IMR-90 (cell line): ENCODE data around the gene NIPAL3. TPM values are rescaled to one million over a fixed set of nuclear protein-coding genes. Genes with fewer than 3 reads are reported as not detected.
A peak's percentile ranks its signal among the peaks of the same experiment; 100 is the strongest.

Source experiments
- ATAC-seq: fragments of 200-7000 bp; cut with Tn5 transposase; 2 replicates; pipeline ENCODE4 v1.9.1; 2020; ENCODE audit warnings: low read depth, mild to moderate bottlenecking, moderate library complexity
- BruUV-seq: library from RNA; stranded (reverse); fragments of 400-500 nt; replicated peaks from 2 replicates; lab custom pipeline; 2021; lab: Mats Ljungman, UMichigan
- CTCF ChIA-PET: fragments of 300-600 bp; formaldehyde crosslinking; extraction: SDS; loops from one replicate; lab custom pipeline; 2021; ENCODE audit warnings: antibody characterized with exemption; lab: Yijun Ruan, JAX
- POLR2A ChIA-PET: fragments of 300-600 bp; sonication (Branson Sonifier 250); formaldehyde crosslinking; loops from one replicate; lab custom pipeline; 2022; ENCODE audit warnings: antibody characterized with exemption; ENCODE audit not compliant: unreplicated experiment; lab: Charles Lee
- DNase-seq: peaks from one replicate; pipeline ENCODE4 v3.0.0; 2013
- H2AFZ ChIP-seq: replicated peaks from 2 replicates; pipeline ENCODE3; 2013; ENCODE audit warnings: low read length, mild to moderate bottlenecking; ENCODE audit not compliant: poor library complexity
- H2AK5ac ChIP-seq: 2 replicates; pipeline ENCODE4 v1.6.1; 2013; ENCODE audit warnings: low read depth, low read length, inconsistent platforms
- H2AK9ac ChIP-seq: replicated peaks from 2 replicates; pipeline ENCODE3; 2013; ENCODE audit warnings: mild to moderate bottlenecking, low read depth, low read length, moderate library complexity; ENCODE audit not compliant: poor library complexity
- H2BK120ac ChIP-seq: 2 replicates; pipeline ENCODE4 v1.6.1; 2013; ENCODE audit warnings: low read depth, low read length, inconsistent platforms
- H2BK15ac ChIP-seq: 3 replicates; pipeline ENCODE4 v1.6.1; 2013; ENCODE audit warnings: low read depth, low read length, inconsistent platforms
- H2BK20ac ChIP-seq: 2 replicates; pipeline ENCODE4 v1.6.1; 2013; ENCODE audit warnings: low read depth, mild to moderate bottlenecking, inconsistent platforms, low read length, moderate library complexity
- H2BK5ac ChIP-seq: 2 replicates; pipeline ENCODE4 v1.6.1; 2013; ENCODE audit warnings: mild to moderate bottlenecking, low read depth, low read length, inconsistent platforms; ENCODE audit not compliant: poor library complexity, severe bottlenecking
- H3K14ac ChIP-seq: replicated peaks from 2 replicates; pipeline ENCODE4 v1.6.1; 2013; ENCODE audit warnings: low read depth, low read length, inconsistent platforms
- H3K18ac ChIP-seq: 2 replicates; pipeline ENCODE4 v1.6.1; 2013; ENCODE audit warnings: low read depth, low read length, control low read depth
- H3K23ac ChIP-seq: 2 replicates; pipeline ENCODE4 v1.6.1; 2013; ENCODE audit warnings: low read depth, low read length, inconsistent platforms
- H3K27ac ChIP-seq: 2 replicates; pipeline ENCODE4 v1.5.1; 2013; ENCODE audit warnings: mild to moderate bottlenecking, control low read depth, low read length; ENCODE audit not compliant: insufficient read depth
- H3K27me3 ChIP-seq: 2 replicates; pipeline ENCODE4 v1.6.1; 2013; ENCODE audit warnings: low read length; ENCODE audit not compliant: control insufficient read depth, insufficient read depth
- H3K36me3 ChIP-seq: 2 replicates; pipeline ENCODE4 v1.6.1; 2013; ENCODE audit warnings: low read length, mixed read lengths; ENCODE audit not compliant: control insufficient read depth, insufficient read depth
- H3K4ac ChIP-seq: 2 replicates; pipeline ENCODE4 v1.6.1; 2013; ENCODE audit warnings: low read depth, low read length, inconsistent platforms
- H3K4me1 ChIP-seq: 2 replicates; pipeline ENCODE4 v1.6.1; 2013; ENCODE audit warnings: low read length, mixed read lengths; ENCODE audit not compliant: control insufficient read depth, insufficient read depth
- H3K4me2 ChIP-seq: 2 replicates; pipeline ENCODE4 v1.6.1; 2013; ENCODE audit warnings: low read depth, mild to moderate bottlenecking, control low read depth, low read length, moderate library complexity
- H3K4me3 ChIP-seq: 2 replicates; pipeline ENCODE4 v1.5.1; 2013; ENCODE audit warnings: low read depth, mild to moderate bottlenecking, control low read depth, low read length, moderate library complexity; ENCODE audit not compliant: insufficient read depth
- H3K56ac ChIP-seq: 2 replicates; pipeline ENCODE4 v1.6.1; 2013; ENCODE audit warnings: low read length, inconsistent platforms; ENCODE audit not compliant: insufficient read depth; ENCODE audit errors: extremely low read depth
- H3K79me1 ChIP-seq, 2 experiments: 2 replicates each; pipeline ENCODE4 v1.6.1; 2013; ENCODE audit warnings: low read length in 2 of 2, inconsistent platforms in 1 of 2, low read depth in 1 of 2
- H3K9ac ChIP-seq: 2 replicates; pipeline ENCODE4 v1.6.1; 2013; ENCODE audit warnings: low read depth, low read length, control low read depth
- H3K9me1 ChIP-seq: 2 replicates; pipeline ENCODE4 v1.6.1; 2013; ENCODE audit warnings: low read length, inconsistent platforms; ENCODE audit not compliant: insufficient read depth
- H3K9me3 ChIP-seq: 2 replicates; pipeline ENCODE4 v1.6.1; 2013; ENCODE audit warnings: low read length; ENCODE audit not compliant: control insufficient read depth, insufficient read depth
- H4K20me1 ChIP-seq: 2 replicates; pipeline ENCODE4 v1.6.1; 2013; ENCODE audit warnings: low read length, inconsistent platforms; ENCODE audit not compliant: insufficient read depth
- H4K5ac ChIP-seq: 2 replicates; pipeline ENCODE4 v1.6.1; 2013; ENCODE audit warnings: mild to moderate bottlenecking, low read depth, low read length, control low read depth
- H4K8ac ChIP-seq, 2 experiments: 2 replicates each; pipeline ENCODE4 v1.6.1; 2013; ENCODE audit warnings: low read depth in 2 of 2, low read length in 2 of 2, control low read depth in 1 of 2, inconsistent platforms in 1 of 2
- H4K91ac ChIP-seq: 2 replicates; pipeline ENCODE4 v1.6.1; 2013; ENCODE audit warnings: low read depth, low read length, inconsistent platforms; ENCODE audit not compliant: insufficient read depth
- CEBPB ChIP-seq: IDR thresholded peaks from 2 replicates; pipeline ENCODE4 v1.6.1; 2012; ENCODE audit warnings: low read depth, low read length, improper control_type of control experiment
- WGBS, 2 experiments: methylation state at CpG; one replicate each; pipeline versions ENCODE4 v1.1.5 to v1.1.7; 2013; ENCODE audit warnings: missing lambda C conversion rate in 2 of 2; ENCODE audit not compliant: insufficient read length in 1 of 2; ENCODE audit errors: extremely low coverage in 2 of 2; 5-methylcytosine and 5-hydroxymethylcytosine counted together
- dilution Hi-C: fragments of 300-500 bp; cut with HindIII; formaldehyde crosslinking; loops from one replicate; pipeline ENCODE4 v1.14.3; 2018; ENCODE audit warnings: low sequenced_read_pairs; ENCODE audit not compliant: unreplicated experiment
- in situ Hi-C: fragments of 300-500 bp; cut with MboI; formaldehyde crosslinking; loops from 3 replicates; pipeline ENCODE4 v1.14.3; 2019; ENCODE audit warnings: low sequenced_read_pairs, inconsistent platforms, mixed read lengths
- intact Hi-C: fragments of 100-400 bp; cut with micrococcal nuclease; formaldehyde crosslinking; loops from 2 replicates; pipeline ENCODE4 v1.10.0; 2022
- polyA plus RNA-seq, 3 experiments: library from polyadenylated mRNA; depleted of rRNA; stranded (reverse); fragments of >200 nt; gene quantifications; 2 replicates each; pipeline ENCODE4 v1.2.3, GENCODE V29; 2012; ENCODE audit warnings: low replicate concordance in 1 of 3
- total RNA-seq: library from RNA; depleted of rRNA; stranded (reverse); fragments of >200 nt; gene quantifications from 2 replicates; pipeline ENCODE4 v1.2.3, GENCODE V29; 2012
- TF ChIP-seq, protein P1 (sequence below): fragments of 150-350 bp; IDR thresholded peaks from 2 replicates; pipeline ENCODE4 v1.6.1; 2016; ENCODE audit warnings: low read depth, mild to moderate bottlenecking, low read length, moderate library complexity, borderline replicate concordance

The NIPAL3 gene
- total and polyA plus RNA-seq, 2 of the 4 experiments (the other 2 are of a cell fraction) = 55.0 to 123 TPM

DNA sequence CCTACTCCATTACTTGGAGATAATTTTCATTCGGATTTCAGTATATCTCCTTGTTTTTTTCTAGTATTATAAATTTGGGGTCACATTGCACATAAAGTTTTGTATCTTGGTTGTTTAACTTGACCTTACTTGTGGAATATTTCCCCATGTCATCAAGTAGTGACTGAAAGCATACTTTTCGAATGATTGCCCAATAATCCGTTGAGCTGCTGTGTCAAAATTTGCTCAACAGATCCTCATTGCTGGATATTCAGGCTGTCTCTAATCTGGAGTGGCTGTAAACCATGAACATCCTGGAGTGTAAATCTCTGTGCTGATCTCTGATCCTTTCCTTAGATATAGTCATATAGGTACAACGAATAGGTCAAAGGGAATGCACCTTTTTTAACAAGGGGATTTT, 4.9 kb downstream of the NIPAL3 start:
- dilution Hi-C loops (no loop called here), intact Hi-C loops (no loop called here)
- CTCF ChIA-PET = no interaction called here

More for the DNA sequence above, 4.9 kb downstream of the NIPAL3 start:
- no peak overlapping the region for H3K4me2 ChIP-seq
- H2AK5ac ChIP-seq = no peak overlapping the region
- H2BK120ac ChIP-seq = no peak overlapping the region
- H2AK9ac ChIP-seq = no peak overlapping the region
- no peak for ATAC-seq
- no peak overlapping the region for H3K14ac ChIP-seq
- H4K91ac ChIP-seq = no peak overlapping the region
- TF ChIP-seq, protein P1, sequence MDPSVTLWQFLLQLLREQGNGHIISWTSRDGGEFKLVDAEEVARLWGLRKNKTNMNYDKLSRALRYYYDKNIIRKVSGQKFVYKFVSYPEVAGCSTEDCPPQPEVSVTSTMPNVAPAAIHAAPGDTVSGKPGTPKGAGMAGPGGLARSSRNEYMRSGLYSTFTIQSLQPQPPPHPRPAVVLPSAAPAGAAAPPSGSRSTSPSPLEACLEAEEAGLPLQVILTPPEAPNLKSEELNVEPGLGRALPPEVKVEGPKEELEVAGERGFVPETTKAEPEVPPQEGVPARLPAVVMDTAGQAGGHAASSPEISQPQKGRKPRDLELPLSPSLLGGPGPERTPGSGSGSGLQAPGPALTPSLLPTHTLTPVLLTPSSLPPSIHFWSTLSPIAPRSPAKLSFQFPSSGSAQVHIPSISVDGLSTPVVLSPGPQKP = no peak
- TF ChIP-seq CEBPB = peak; percentile 86
- peaks cover 15% of the 10 kb centered on the region for H3K4me1 ChIP-seq
- H2BK20ac ChIP-seq = no peak overlapping the region
- no peaks in the 10 kb centered on the region for H3K27me3 ChIP-seq
- no peak overlapping the region for H3K27ac ChIP-seq
- no TSS peak for BruUV-seq
- no peak overlapping the region for H2AFZ ChIP-seq
- H3K9ac ChIP-seq = no peak overlapping the region
- DNase-seq = peak; percentile 29
- WGBS, 2 experiments = 60% methylated on average over 2 of the region's 4 CpGs; no CpG with 5 or more reads in 1 of the 2 experiments
- no peaks in the 10 kb centered on the region for H3K9me3 ChIP-seq
- H3K9me1 ChIP-seq = peaks cover 19% of the 10 kb centered on the region
- no peak overlapping the region for H3K4ac ChIP-seq
- POLR2A ChIA-PET = no interaction called here
- no peak overlapping the region for H3K56ac ChIP-seq
- H3K4me3 ChIP-seq = no peak overlapping the region
- H2BK15ac ChIP-seq = no peak overlapping the region
- H3K18ac ChIP-seq = no peak overlapping the region
- no peak overlapping the region for H4K5ac ChIP-seq
- peaks cover 16% of the 10 kb centered on the region; the same call in 1 of the 2 replicates for H3K36me3 ChIP-seq
- no peak overlapping the region for H3K23ac ChIP-seq
- peaks cover 37 to 64% of the 10 kb centered on the region in 2 experiments for H3K79me1 ChIP-seq
- no peak overlapping the region for H2BK5ac ChIP-seq
- 0 out of 2 replicates have a peak, but pooled peaks cover 2% of the 10 kb centered on the region for H4K20me1 ChIP-seq
- H4K8ac ChIP-seq = no peak overlapping the region
- in situ Hi-C loops = no loop called here
